Peyer's patch (tissue), 4 donors: Measurements from ENCODE around the gene CACNA2D4. TPM values are rescaled to one million over a fixed set of nuclear protein-coding genes. Genes with fewer than 3 reads are reported as not detected.

Source experiments
- DNase-seq, 3 donors: peaks; one replicate each; pipeline ENCODE4 v3.0.0-alpha.2; 2017 to 2019
- H3K27ac ChIP-seq, 4 donors: fragments of 200-600 bp; sonication (generic); one replicate each; pipeline ENCODE4 v1.5.1; 2016 to 2019
- H3K27me3 ChIP-seq, 2 donors: fragments of 200-600 bp; sonication (generic); one replicate each; pipeline ENCODE4 v1.5.1; 2019
- H3K36me3 ChIP-seq, 3 donors: fragments of 200-600 bp; sonication (generic); one replicate each; pipeline ENCODE4 v1.5.1; 2016 to 2019
- H3K4me1 ChIP-seq, 4 donors: fragments of 200-600 bp; sonication (generic); one replicate each; pipeline ENCODE4 v1.5.1; 2016 to 2019
- H3K4me3 ChIP-seq, 4 donors: fragments of 200-600 bp; sonication (generic); 1 replicate in 3 of 4; 2 replicates in 1 of 4; pipeline ENCODE4 v1.5.1; 2016 to 2019; ENCODE audit warnings: mild to moderate bottlenecking in 1 of 4
- H3K9me3 ChIP-seq, 4 donors: fragments of 200-600 bp; sonication (generic); one replicate each; pipeline ENCODE4 v1.5.1; 2016 to 2019; ENCODE audit warnings: mild to moderate bottlenecking in 1 of 4
- POLR2A ChIP-seq, 2 donors: fragments of 450-650 bp; IDR thresholded peaks; one replicate each; pipeline ENCODE4 v1.5.1; 2017; ENCODE audit warnings: antibody characterized with exemption in 2 of 2, mild to moderate bottlenecking in 2 of 2, moderate library complexity in 2 of 2
- total RNA-seq, 4 donors: library from RNA; depleted of rRNA; stranded (reverse); fragments of >200 nt; gene quantifications; one replicate each; pipeline ENCODE4 v1.1.0, GENCODE V29; 2016
- TF ChIP-seq, protein P1 (sequence below), 6 experiments: fragments of 450-650 bp in 4 of 6; fragments of 200-600 bp in 2 of 6; sonication (generic) in 1 of 6; IDR thresholded peaks; one replicate each; pipeline ENCODE4 v1.5.1; 2017 to 2019; ENCODE audit warnings: antibody characterized with exemption in 6 of 6, mild to moderate bottlenecking in 3 of 6, moderate library complexity in 1 of 6

CACNA2D4 gene
- total RNA-seq, 4 donors from 2014 or later, result 9.5 to 19.3 (median 12.3) TPM

- H3K36me3 ChIP-seq, result no peaks in the 10 kb centered on the region
- peak in 1 of 3 donors; percentile 7 for DNase-seq
- H3K27ac ChIP-seq, result no peak overlapping the region
- no peaks in the 10 kb centered on the region for H3K9me3 ChIP-seq
- H3K4me3 ChIP-seq, result no peak overlapping the region
- H3K4me1 ChIP-seq, result no peaks in the 10 kb centered on the region
- TF ChIP-seq POLR2A (IDR thresholded peaks at IDR 0.05), result no peak
- TF ChIP-seq, protein P1, sequence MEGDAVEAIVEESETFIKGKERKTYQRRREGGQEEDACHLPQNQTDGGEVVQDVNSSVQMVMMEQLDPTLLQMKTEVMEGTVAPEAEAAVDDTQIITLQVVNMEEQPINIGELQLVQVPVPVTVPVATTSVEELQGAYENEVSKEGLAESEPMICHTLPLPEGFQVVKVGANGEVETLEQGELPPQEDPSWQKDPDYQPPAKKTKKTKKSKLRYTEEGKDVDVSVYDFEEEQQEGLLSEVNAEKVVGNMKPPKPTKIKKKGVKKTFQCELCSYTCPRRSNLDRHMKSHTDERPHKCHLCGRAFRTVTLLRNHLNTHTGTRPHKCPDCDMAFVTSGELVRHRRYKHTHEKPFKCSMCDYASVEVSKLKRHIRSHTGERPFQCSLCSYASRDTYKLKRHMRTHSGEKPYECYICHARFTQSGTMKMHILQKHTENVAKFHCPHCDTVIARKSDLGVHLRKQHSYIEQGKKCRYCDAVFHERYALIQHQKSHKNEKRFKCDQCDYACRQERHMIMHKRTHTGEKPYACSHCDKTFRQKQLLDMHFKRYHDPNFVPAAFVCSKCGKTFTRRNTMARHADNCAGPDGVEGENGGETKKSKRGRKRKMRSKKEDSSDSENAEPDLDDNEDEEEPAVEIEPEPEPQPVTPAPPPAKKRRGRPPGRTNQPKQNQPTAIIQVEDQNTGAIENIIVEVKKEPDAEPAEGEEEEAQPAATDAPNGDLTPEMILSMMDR (IDR thresholded peaks at IDR 0.05), result no peak
- H3K27me3 ChIP-seq, result no peaks in the 10 kb centered on the region
Measured at GRCh38 chr12:1914114-1914911, 4.1 kb downstream of the CACNA2D4 start.

DNA sequence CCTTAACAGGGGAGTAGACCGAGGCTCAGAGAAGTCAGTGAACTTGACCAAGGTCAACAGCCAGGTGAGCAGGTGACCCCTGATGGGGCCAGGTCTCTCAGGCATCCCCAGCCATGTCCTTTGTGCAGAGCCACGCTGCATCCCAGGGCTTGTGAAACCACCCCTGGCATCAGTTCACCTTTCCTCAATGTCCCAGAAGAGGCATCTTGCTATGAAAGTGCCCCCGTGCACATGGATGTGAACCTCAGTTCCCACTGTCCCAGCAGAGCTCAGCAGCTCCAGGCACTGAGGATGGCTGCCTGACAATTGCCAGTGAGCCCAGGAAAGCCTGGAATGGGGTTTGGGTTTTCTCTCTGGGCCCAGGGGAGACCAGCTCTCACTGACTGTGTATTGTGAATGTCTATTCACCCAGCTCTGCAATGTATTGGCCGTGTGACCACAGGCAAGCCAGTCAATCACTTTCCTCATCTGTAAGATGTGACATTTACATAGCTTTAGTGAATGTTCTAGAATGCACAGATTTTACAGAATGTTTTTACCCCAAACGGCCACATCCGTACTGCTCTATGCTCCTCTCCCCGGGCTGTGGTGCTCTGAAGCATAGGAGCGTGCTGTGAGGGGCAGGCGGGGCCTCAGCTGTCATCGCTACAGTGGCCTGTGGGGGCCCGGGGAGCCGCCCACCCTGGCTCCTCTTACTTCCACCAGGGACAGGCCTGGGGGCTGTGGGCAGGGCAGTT, 4.9 kb downstream of the CACNA2D4 start:
- DNase-seq, result peak in 2 of 3 donors; percentile 3 to 33
- no peaks in the 10 kb centered on the region for H3K4me1 ChIP-seq
- H3K27ac ChIP-seq, result no peak overlapping the region

DNA sequence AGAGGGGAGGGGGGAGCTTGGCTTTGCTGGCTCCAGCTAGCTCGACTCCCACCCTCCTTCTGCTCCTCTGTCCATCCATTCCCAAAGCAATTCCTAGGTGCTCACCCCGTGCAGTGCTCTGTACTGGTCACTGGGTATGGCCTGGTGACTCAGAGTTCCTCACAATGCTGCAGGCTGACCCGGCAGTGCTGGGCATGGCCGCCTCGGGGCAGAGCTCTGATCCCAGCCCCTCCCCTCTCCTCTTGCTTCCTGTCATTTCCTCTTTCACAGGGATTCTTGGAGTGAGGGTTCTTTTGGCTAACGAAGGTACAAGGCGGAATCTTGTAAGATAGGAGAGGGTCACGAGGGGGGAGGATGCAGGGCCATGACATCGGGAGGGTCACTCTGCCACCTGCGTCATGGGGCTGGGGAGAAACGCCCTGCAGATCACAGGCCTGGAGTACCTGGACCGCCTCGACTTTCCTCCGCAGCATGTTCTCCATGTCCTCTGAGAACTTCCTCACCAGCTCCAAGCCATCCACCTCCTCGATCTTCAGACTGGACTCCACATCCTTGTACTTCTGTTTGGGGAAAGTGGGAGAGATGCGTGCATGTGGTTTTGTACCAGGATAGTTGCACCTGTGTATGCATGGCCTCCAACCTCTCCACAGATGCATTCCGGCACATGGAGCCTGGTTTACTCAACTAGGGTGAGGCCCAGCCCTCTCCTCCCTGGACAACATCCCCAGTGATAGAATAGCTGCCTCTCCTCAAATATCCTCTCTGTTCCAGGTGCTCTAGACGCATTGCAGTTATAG, 5.7 kb downstream of the CACNA2D4 start:
- no peak for TF ChIP-seq POLR2A (IDR thresholded peaks at IDR 0.05)
- TF ChIP-seq, protein P1 (IDR thresholded peaks at IDR 0.05), result no peak
- peak in 1 of 3 donors; percentile 8 for DNase-seq
- H3K27me3 ChIP-seq, result peaks cover 0 to 5% of the 10 kb centered on the region in 2 donors
- H3K36me3 ChIP-seq, result no peaks in the 10 kb centered on the region
- H3K4me3 ChIP-seq, result no peak overlapping the region
- H3K27ac ChIP-seq, result no peak overlapping the region
- no peaks in the 10 kb centered on the region for H3K4me1 ChIP-seq
- no peaks in the 10 kb centered on the region for H3K9me3 ChIP-seq

More for the DNA sequence above, 4.9 kb downstream of the CACNA2D4 start:
- H3K4me3 ChIP-seq, result no peak overlapping the region
- H3K9me3 ChIP-seq, result no peaks in the 10 kb centered on the region
- TF ChIP-seq POLR2A (IDR thresholded peaks at IDR 0.05), result no peak
- TF ChIP-seq, protein P1 (IDR thresholded peaks at IDR 0.05), result no peak
- H3K27me3 ChIP-seq, result no peaks in the 10 kb centered on the region
- H3K36me3 ChIP-seq, result no peaks in the 10 kb centered on the region

- Histone ChIP-seq H3K36me3 (no peaks in the 10 kb centered on the region), H3K27me3 (peaks cover 0 to 5% of the 10 kb centered on the region in 2 donors), H3K27ac (no peak overlapping the region), H3K4me1 (no peaks in the 10 kb centered on the region), H3K4me3 (no peak overlapping the region), H3K9me3 (no peaks in the 10 kb centered on the region)
- no peak for TF ChIP-seq POLR2A (IDR thresholded peaks at IDR 0.05)
- TF ChIP-seq, protein P1 (IDR thresholded peaks at IDR 0.05), result no peak
- no peak for DNase-seq
Measured at GRCh38 chr12:1911598-1912575, 6.6 kb downstream of the CACNA2D4 start.
